Suprapubic skin (tissue), 4 donors: ENCODE measurements around the gene EDEM3.

ENCODE experiments used
- CTCF ChIP-seq, 2 donors: fragments of 200-600 bp in 1 of 2; fragments of 450-650 bp in 1 of 2; sonication (generic) in 1 of 2; IDR thresholded peaks; one replicate each; pipeline ENCODE4 v1.5.1; 2016 to 2019; ENCODE audit warnings: antibody characterized with exemption in 2 of 2, mild to moderate bottlenecking in 1 of 2, moderate library complexity in 1 of 2
- POLR2A ChIP-seq, 2 donors: fragments of 450-650 bp; IDR thresholded peaks; one replicate each; pipeline ENCODE4 v1.6.1; 2017; ENCODE audit warnings: antibody characterized with exemption in 2 of 2, mild to moderate bottlenecking in 2 of 2, moderate library complexity in 2 of 2
- POLR2AphosphoS5 ChIP-seq, 3 donors: sonication (generic); formaldehyde crosslinking; IDR thresholded peaks; one replicate each; pipeline ENCODE4 v1.6.1; 2017; ENCODE audit warnings: antibody characterized with exemption in 3 of 3

DNA sequence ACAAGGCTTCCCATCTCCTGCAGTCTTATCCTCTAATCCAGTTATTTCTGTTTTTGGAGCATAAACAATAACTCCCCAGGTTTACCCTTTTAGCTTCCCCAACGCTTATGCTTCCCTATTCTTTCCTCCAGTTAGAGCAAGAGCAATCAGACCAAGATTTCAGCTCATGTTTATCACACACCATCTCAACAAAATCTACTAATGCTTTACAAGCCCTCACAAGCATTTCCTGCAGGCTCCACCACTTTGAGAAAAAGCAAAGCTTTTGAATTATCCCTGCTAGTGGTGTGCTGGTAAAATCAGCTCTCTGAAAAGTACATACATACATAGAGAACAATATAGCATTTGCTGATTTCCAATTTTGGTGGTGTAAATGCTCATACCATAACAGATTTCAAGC, 92.9 kb downstream of the EDEM3 start:
- TF ChIP-seq CTCF (IDR thresholded peaks at IDR 0.05) (no peak), POLR2AphosphoS5 (IDR thresholded peaks at IDR 0.05) (no peak), POLR2A (IDR thresholded peaks at IDR 0.05) (no peak)
